Measurements from ENCODE around the gene ABLIM1. TPM values are rescaled to one million over a fixed set of nuclear protein-coding genes. Genes with fewer than 3 reads are reported as not detected.

The ABLIM1 gene
- total RNA-seq, 4 donors from 2014 or later: 75.2 to 172 (median 110) TPM

GRCh38 chr10:114618722-114619121 is 39.4 kb downstream of the ABLIM1 start:
- Histone ChIP-seq H3K4me3 (no peak overlapping the region), H3K36me3 (no peaks in the 10 kb centered on the region), H3K27me3 (no peaks in the 10 kb centered on the region), H3K9me3 (no peaks in the 10 kb centered on the region), H3K27ac (no peak overlapping the region), H3K4me1 (peaks cover 0 to 16% (median 12%) of the 10 kb centered on the region in 3 donors)
- WGBS, 2 donors (ENCODE audit: low coverage in 1 of 2): 81 to 93% methylated on average over 3 of the region's 3 CpGs
- TF ChIP-seq POLR2A (IDR thresholded peaks at IDR 0.05): no peak
- TF ChIP-seq, protein P1, sequence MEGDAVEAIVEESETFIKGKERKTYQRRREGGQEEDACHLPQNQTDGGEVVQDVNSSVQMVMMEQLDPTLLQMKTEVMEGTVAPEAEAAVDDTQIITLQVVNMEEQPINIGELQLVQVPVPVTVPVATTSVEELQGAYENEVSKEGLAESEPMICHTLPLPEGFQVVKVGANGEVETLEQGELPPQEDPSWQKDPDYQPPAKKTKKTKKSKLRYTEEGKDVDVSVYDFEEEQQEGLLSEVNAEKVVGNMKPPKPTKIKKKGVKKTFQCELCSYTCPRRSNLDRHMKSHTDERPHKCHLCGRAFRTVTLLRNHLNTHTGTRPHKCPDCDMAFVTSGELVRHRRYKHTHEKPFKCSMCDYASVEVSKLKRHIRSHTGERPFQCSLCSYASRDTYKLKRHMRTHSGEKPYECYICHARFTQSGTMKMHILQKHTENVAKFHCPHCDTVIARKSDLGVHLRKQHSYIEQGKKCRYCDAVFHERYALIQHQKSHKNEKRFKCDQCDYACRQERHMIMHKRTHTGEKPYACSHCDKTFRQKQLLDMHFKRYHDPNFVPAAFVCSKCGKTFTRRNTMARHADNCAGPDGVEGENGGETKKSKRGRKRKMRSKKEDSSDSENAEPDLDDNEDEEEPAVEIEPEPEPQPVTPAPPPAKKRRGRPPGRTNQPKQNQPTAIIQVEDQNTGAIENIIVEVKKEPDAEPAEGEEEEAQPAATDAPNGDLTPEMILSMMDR (IDR thresholded peaks at IDR 0.05): no peak
- TF ChIP-seq EP300 (IDR thresholded peaks at IDR 0.05): no peak
- no peak for TF ChIP-seq POLR2AphosphoS5 (IDR thresholded peaks at IDR 0.05)
- ATAC-seq: no peak

GRCh38 chr10:114616516-114616915 is 41.6 kb downstream of the ABLIM1 start:
- H3K36me3 ChIP-seq: no peaks in the 10 kb centered on the region
- no peak overlapping the region for H3K4me3 ChIP-seq
- H3K9me3 ChIP-seq: no peaks in the 10 kb centered on the region
- H3K27me3 ChIP-seq: no peaks in the 10 kb centered on the region
- H3K27ac ChIP-seq: no peak overlapping the region
- no peak for ATAC-seq
- TF ChIP-seq POLR2A (IDR thresholded peaks at IDR 0.05): no peak
- no peak for TF ChIP-seq POLR2AphosphoS5 (IDR thresholded peaks at IDR 0.05)
- TF ChIP-seq, protein P1 (IDR thresholded peaks at IDR 0.05): no peak
- TF ChIP-seq EP300 (IDR thresholded peaks at IDR 0.05): no peak
- no peaks in the 10 kb centered on the region for H3K4me1 ChIP-seq
- 60 to 84% methylated on average over 1 to 3 of the region's 4 CpGs for WGBS, 2 donors (ENCODE audit: low coverage in 1 of 2)

GRCh38 chr10:114616103-114616502 is 42.0 kb downstream of the ABLIM1 start:
- Histone ChIP-seq H3K4me3 (no peak overlapping the region), H3K9me3 (no peaks in the 10 kb centered on the region)
- ATAC-seq: no peak

GRCh38 chr10:114615600-114616007 is 42.5 kb downstream of the ABLIM1 start:
- H3K27me3 ChIP-seq: no peaks in the 10 kb centered on the region
- H3K9me3 ChIP-seq: no peaks in the 10 kb centered on the region
- H3K36me3 ChIP-seq: no peaks in the 10 kb centered on the region
- TF ChIP-seq POLR2AphosphoS5 (IDR thresholded peaks at IDR 0.05) (no peak), EP300 (IDR thresholded peaks at IDR 0.05) (no peak), POLR2A (IDR thresholded peaks at IDR 0.05) (no peak)
- TF ChIP-seq, protein P1 (IDR thresholded peaks at IDR 0.05): no peak
- H3K27ac ChIP-seq: no peak overlapping the region
- WGBS, 2 donors (ENCODE audit: low coverage in 1 of 2): 88% methylated on average over 1 of the region's 1 CpG; no CpG with 5 or more reads in 1 of the 2 donors
- no peak overlapping the region for H3K4me3 ChIP-seq
- no peak for ATAC-seq
- H3K4me1 ChIP-seq: no peaks in the 10 kb centered on the region

More at GRCh38 chr10:114616103-114616502, 42.0 kb downstream of the ABLIM1 start:
- no peak overlapping the region for H3K27ac ChIP-seq
- H3K4me1 ChIP-seq: no peaks in the 10 kb centered on the region
- no peaks in the 10 kb centered on the region for H3K27me3 ChIP-seq
- H3K36me3 ChIP-seq: no peaks in the 10 kb centered on the region
- 100% methylated on average over 1 of the region's 1 CpG; no CpG with 5 or more reads in 1 of the 2 donors for WGBS, 2 donors (ENCODE audit: low coverage in 1 of 2)
- TF ChIP-seq POLR2A (IDR thresholded peaks at IDR 0.05): no peak
- TF ChIP-seq EP300 (IDR thresholded peaks at IDR 0.05): no peak
- TF ChIP-seq, protein P1 (IDR thresholded peaks at IDR 0.05): no peak
- no peak for TF ChIP-seq POLR2AphosphoS5 (IDR thresholded peaks at IDR 0.05)

DNA sequence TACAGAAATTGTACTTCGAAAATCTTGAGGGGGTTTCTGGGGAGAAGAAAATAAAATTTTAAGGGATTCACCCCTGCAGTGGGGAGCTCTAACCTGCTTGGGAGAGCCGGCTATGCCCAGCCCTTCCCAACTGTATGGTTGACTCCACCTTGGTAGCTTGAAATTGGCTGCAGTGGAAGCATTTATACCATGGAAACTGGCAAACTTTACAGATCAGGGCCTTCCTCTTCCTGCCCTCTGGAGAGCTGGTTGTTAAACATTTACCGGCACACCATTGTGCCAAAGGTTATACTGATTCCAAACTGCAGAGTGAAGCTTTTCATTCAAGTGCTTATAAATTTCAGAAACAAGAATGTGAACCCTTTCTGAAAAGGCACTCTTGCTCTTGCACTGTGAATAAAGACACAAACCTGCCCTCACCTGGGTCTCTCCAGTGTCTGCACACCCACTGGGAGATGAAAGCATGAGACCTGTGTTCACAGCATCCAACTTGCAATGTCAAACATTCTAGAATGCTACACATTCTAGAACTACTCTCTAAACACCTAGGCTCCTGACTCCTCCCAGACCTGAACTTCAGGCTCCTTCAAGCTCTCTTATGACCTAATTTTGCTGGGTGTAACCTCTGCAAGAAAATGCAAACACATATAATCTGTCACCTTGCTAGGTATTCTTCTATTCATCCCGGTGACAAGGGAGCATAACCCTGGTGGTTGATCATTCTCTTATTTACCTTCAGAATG is 44.7 kb downstream of the ABLIM1 start:
- H3K36me3 ChIP-seq: no peaks in the 10 kb centered on the region
- ATAC-seq: no peak
- no peaks in the 10 kb centered on the region for H3K9me3 ChIP-seq
- 77 to 81% methylated on average over 4 of the region's 4 CpGs for WGBS, 2 donors (ENCODE audit: low coverage in 1 of 2)
- no peaks in the 10 kb centered on the region for H3K4me1 ChIP-seq
- no peak overlapping the region for H3K4me3 ChIP-seq
- peak overlapping the region in 2 of 4 donors; percentile 6 to 47 for H3K27ac ChIP-seq
- no peaks in the 10 kb centered on the region for H3K27me3 ChIP-seq
- TF ChIP-seq EP300 (IDR thresholded peaks at IDR 0.05) (no peak), POLR2AphosphoS5 (IDR thresholded peaks at IDR 0.05) (no peak), POLR2A (IDR thresholded peaks at IDR 0.05) (no peak)
- TF ChIP-seq, protein P1 (IDR thresholded peaks at IDR 0.05): no peak
